ENCODE results near the gene TJP3. TPM values are rescaled to one million over a fixed set of nuclear protein-coding genes. Genes with fewer than 3 reads are reported as not detected.

Gene TJP3
- total and polyA plus RNA-seq, 8 donors: 11.2 to 36.2 (median 15.7) TPM

GRCh38 chr19:3759482-3760254, 51.5 kb downstream of the TJP3 start:
- intact Hi-C loops (cut with DNase I): no loop called here
- no peak for TF ChIP-seq CTCF (IDR thresholded peaks at IDR 0.05)
- ATAC-seq: no peak

GRCh38 chr19:3760871-3761361, 52.7 kb downstream of the TJP3 start:
- Histone ChIP-seq H3K4me3 (peak overlapping the region; percentile 59 to 93), H3K27ac (peak overlapping the region; percentile 98 to 99), H3K4me1 (peaks cover 3 to 47% of the 10 kb centered on the region in 2 donors), H3K9me3 (no peaks in the 10 kb centered on the region), H3K27me3 (no peaks in the 10 kb centered on the region), H3K36me3 (peaks cover 0 to 39% of the 10 kb centered on the region in 2 donors)
- ATAC-seq (no peak), DNase-seq (peak in 1 of 4 donors; percentile 13)
- intact Hi-C loops (cut with DNase I): no loop called here
- TF ChIP-seq CTCF (IDR thresholded peaks at IDR 0.05): no peak

More at GRCh38 chr19:3759482-3760254, 51.5 kb downstream of the TJP3 start:
- Histone ChIP-seq H3K27me3 (no peaks in the 10 kb centered on the region), H3K27ac (no peak overlapping the region), H3K36me3 (peaks cover 0 to 29% of the 10 kb centered on the region in 2 donors), H3K9me3 (no peaks in the 10 kb centered on the region), H3K4me1 (peaks cover 3 to 47% of the 10 kb centered on the region in 2 donors), H3K4me3 (no peak overlapping the region)
- DNase-seq: no peak

GRCh38 chr19:3761382-3762129, 53.4 kb downstream of the TJP3 start, which contains the start of gene APBA3:
TSS of gene APBA3 (minus strand) at chr19:3761692. CDS start at chr19:3760264, 1,428 bp downstream.
- TF ChIP-seq CTCF (IDR thresholded peaks at IDR 0.05): peak; percentile 57 to 67
- peak; percentile 83 to 98 (median 94) for DNase-seq
- intact Hi-C loops (cut with DNase I): no loop called here
- Histone ChIP-seq H3K4me3 (peak within 1 kb of the TSS; percentile 59 to 93), H3K27ac (peak within 1 kb of the TSS; percentile 98 to 99), H3K36me3 (peaks cover 0 to 46% of the 10 kb centered on the region in 2 donors), H3K4me1 (peaks cover 3 to 52% of the 10 kb centered on the region in 2 donors), H3K27me3 (no peaks in the 10 kb centered on the region), H3K9me3 (no peaks in the 10 kb centered on the region)
- ATAC-seq: peak; percentile 73

- peak overlapping the region; percentile 98 to 99 for H3K27ac ChIP-seq
These were observed 53.9 kb downstream of the TJP3 start for GRCh38 chr19:3762130-3762473.

More at GRCh38 chr19:3762130-3762473, 53.9 kb downstream of the TJP3 start:
- ATAC-seq (no peak), DNase-seq (no peak)
- intact Hi-C loops (cut with DNase I): no loop called here
- Histone ChIP-seq H3K9me3 (no peaks in the 10 kb centered on the region), H3K4me1 (peaks cover 3 to 55% of the 10 kb centered on the region in 2 donors), H3K36me3 (peaks cover 0 to 49% of the 10 kb centered on the region in 2 donors), H3K27me3 (no peaks in the 10 kb centered on the region), H3K4me3 (peak overlapping the region in 1 of 2 donors; percentile 59)
- TF ChIP-seq CTCF (IDR thresholded peaks at IDR 0.05): no peak
